HuH-7.5 (cell line): Measurements from ENCODE around the gene ACTR1A.
"Not testable (repeated sequence)": the region's sequence is repeated elsewhere in the genome, so short reads cannot be mapped to it uniquely, and the experiment has no call there.

Experiments
- DNase-seq: peaks from one replicate; pipeline ENCODE4 v3.0.0; 2011; ENCODE audit warnings: low spot score

ACTR1A gene

DNA sequence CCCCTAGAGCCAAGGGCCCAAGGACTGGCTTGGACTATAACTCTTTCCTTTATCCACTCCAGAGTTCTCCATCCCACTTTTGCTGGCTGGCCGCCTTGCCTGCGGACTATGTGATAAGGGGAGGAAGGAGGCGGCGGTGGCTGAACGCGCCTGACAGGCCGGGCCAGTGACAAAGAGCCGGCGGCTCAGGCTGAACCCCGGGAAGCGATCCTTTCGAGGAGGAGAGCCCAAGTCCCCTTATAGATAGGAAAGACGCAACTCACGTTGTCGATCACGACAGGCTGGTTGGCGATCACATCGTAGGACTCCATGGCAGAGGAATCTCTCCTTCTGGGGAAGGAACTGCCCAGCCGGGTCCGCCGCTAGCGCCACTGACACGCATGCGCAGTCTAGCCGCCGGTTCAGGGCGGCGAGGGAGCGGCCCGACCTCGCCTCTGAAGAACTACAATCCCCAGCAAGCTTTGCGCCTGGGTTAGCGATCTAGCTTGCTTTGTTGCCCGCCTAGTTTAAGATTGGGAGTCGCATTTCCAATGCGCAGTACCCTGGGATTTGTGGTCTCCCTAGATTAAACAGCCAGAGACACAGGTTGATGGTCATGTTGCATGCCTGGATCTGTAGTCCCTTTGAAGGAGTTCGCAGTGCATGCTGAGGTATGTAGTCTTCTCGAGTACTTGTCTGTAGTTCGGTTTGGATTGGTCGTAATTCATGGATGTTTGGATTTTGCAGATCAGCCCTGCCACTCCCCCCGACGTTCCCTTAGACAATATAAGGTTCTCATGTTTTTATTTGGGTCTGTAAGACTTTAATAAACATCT lies at the start of gene ACTR1A:
ACTR1A (minus strand) TSS at position 376 of the 815 bp plus-strand sequence; CDS start at position 311, 65 bp downstream.
- peak; percentile 77 for DNase-seq

GRCh38 chr10:102550636-102551210 lies 48.2 kb upstream of the ACTR1A start:
- DNase-seq = no peak

GRCh38 chr10:102549549-102549948 lies 47.0 kb upstream of the ACTR1A start:
- no peak for DNase-seq

GRCh38 chr10:102546606-102547320 lies 44.3 kb upstream of the ACTR1A start:
- no peak for DNase-seq

GRCh38 chr10:102545997-102546396 lies 43.5 kb upstream of the ACTR1A start:
- DNase-seq = no peak

- DNase-seq = no peak
These were observed 42.9 kb upstream of the ACTR1A start for GRCh38 chr10:102545265-102545871.

DNA sequence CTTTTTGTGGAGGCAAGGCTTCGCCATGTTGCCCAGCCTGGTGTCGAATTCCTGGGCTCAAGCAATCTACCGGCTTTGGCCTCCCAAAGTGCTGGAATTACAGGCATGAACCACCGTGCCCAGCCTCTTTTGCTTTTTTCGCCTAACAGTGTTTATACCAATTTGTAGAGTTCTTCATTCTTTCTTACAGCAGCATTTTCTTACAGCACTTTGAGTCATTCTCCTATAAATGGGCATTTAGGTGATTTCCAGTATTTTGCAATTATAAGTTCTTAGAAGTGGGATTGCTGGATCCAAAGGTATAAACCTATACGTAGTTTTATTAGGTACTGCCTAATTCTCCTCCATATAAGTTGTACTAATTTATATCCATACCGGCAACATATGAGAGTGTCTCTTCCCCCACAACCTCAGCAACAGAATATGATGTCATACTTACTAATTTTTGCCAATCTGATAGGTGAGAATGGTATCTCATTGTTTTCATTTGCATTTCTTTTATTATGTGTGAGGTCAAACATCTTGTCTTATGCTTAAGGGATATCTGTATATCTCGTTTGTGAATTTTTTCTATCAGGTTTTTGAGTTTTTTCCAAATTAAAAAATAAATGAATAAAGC lies 40.4 kb upstream of the ACTR1A start:
- DNase-seq = no peak

DNA sequence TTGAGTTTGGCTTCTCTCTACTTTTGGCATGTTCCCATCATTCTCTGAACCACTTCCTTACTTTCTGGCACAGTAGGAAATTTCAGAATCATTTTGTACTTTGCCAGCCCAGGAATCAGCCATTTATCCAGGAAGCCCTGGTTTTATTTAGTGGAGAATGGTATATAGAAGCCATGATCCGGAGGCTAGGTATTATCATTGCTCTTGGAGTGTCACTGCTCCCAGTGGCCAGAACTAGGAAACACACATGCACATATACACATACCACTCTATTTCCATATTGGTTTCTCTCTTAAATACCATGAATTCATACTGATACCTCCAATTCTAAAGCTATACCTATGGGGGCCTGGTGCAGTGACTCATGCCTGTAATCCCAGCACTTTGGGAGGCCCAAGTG lies 37.5 kb upstream of the ACTR1A start:
- DNase-seq = peak; percentile 40

GRCh38 chr10:102538811-102539210 lies 36.3 kb upstream of the ACTR1A start:
- DNase-seq = no peak

DNA sequence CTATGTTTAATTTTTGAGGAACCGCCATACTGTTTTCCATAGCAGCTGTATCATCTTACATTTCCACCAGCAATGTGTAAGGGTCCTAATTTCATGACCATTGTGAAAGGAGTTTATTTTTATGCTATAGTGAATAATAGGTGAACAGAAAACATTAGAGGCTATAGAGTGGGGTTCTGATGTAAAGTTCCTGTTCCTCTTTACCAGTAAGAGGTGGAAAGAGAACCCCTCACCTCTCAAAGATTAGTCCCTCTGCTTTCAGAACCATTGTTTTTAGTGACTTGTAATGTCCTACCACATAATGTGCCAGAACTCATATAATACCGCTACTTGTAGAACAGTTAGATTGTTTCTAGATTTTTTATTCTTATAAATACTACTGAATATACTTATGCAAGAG lies 35.4 kb upstream of the ACTR1A start:
- no peak for DNase-seq

DNA sequence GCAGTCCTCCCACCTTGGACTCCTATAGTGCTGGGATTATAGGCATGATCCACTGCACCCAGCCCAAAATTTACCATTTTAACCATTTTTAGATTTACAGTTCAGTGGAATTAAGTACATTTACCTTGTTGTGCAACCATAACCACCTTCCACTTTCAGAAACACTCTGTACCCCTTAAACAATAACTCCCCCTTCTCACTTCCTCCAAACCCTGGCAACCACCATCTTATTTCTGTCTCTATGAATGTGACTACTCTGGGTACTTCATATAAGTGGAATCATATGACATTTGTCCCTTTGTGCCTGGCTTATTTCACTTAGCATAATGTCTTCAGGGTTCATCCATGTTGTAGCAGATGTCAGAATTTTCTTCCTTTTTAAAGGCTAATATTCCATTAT lies 34.9 kb upstream of the ACTR1A start:
- no peak for DNase-seq

DNA sequence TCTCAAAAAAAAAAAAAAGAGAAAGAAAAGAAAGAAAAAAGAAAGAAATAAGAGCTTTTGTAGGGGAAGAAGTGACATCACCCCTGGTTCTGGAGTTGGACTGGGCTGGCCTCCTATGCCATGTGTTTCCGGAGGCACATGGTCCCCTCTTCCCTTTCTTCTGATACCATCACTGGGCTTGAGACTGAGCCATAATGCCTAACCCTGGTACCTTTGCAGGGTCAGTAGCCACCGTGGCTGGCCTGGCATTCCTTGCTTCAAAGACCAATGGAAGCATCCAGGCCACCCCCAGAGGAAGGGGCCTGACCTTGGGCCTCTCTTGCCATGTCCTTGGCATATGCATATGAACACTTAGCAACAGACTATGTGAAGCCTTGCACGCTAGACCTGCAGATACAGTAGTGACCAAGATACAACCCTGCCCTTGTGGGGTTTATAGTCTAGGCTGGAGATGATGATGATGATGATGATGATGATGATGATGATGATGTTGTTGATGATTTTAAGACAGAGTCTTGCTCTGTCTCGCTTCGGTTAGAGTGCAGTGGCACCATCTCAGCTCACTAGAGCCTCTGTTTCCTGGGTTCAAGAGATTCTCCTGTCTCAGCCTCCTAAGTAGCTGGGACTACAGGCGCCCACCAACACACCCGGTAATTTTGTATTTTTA lies 33.1 kb upstream of the ACTR1A start:
- no peak for DNase-seq

DNA sequence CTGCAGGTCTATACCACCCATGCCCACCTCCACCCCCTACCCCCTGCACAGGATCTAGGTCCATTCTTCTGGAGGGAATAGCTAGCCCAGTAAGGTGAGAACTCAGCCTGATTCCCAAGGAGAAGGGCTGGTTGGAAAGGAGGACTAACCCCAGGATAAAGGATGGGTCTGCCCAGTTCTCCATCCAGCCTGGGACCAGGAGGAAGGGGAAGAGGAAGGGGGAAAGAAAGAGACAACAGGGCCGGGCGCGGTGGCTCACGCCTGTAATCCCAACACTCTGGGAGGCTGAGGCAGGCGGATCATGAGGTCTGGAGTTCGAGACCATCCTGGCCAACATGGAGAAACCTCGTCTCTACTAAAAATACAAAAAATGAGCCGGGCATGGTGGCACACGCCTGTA lies 32.5 kb upstream of the ACTR1A start:
- DNase-seq = not testable (repeated sequence)

- no peak for DNase-seq
These were observed 31.8 kb upstream of the ACTR1A start for GRCh38 chr10:102534333-102534732.

DNA sequence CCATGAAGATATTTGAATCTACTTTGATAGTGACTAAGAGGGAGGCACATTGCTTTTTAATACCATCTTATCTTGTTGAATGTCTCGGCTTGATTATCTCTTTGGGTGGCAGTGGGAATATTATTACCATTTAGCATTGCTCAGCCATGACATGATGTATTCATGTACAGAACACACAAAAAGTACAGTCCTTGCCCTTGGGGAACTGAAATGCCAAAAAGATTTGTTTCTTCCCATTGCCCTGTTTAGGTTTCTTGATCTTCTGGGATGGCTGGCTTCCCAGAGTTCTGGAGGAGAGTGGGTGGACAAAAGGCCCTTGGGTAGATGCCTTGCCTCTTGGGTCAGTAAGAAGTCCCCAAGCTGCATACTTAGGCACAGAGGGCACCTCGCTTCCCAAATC lies 25.0 kb upstream of the ACTR1A start:
- no peak for DNase-seq

DNA sequence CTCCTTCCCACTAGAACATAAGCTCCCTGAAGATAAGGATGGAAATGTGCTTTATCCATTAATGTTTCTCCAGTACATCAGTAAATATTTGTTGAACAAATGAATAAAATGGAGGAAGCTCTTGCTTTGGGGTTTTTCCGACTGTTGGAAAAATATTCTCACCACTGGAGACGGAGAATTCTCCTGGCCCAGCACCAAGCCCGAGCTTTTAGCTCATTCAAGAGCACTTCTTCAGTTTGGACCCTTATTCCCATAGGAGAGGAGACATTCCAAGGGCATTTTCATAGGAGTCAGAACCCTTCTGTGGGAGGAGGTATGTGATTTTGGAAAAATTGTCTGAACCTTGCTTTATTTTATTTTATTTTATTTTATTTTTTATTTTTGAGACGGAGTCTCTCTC lies 22.2 kb upstream of the ACTR1A start:
- no peak for DNase-seq

DNA sequence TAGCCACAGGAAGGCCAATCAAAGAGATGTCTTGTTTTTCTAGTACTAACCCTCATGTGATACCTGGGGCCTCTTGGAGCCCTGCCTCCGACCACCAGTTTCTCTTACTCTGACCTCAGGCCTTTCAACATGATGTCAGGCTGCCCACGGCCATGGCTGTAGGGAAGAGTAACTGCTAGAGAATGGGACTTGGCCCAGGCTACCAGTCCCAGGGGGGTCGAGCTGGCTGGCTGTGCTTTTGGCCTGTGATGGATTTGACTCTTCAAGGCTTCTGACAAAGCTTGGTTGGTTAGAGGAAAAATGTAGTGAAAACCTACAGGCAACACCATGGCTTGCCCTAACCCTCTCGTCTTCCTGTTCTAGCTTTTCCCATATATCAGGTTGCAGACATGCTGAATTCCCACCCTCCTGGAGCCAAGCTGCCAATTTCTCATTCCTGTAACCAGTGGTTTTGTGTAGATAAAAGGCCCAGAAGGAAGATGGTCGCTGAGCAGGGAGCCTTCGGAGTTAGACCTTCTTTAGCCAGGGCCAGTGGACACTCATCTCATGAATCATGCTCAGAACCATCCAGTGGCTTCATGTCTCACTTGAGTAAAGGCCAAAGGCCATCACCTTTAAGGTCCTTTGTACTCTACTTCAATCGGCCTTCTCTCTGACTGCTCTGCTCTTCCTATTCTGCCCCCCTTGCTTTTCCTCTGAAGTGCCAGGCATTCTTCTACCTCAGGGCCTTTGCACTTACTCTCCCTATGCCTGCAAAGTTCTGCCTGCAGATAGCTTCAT lies 20.9 kb upstream of the ACTR1A start:
- no peak for DNase-seq

- DNase-seq = no peak
These were observed 20.4 kb upstream of the ACTR1A start for GRCh38 chr10:102522874-102523249.

DNA sequence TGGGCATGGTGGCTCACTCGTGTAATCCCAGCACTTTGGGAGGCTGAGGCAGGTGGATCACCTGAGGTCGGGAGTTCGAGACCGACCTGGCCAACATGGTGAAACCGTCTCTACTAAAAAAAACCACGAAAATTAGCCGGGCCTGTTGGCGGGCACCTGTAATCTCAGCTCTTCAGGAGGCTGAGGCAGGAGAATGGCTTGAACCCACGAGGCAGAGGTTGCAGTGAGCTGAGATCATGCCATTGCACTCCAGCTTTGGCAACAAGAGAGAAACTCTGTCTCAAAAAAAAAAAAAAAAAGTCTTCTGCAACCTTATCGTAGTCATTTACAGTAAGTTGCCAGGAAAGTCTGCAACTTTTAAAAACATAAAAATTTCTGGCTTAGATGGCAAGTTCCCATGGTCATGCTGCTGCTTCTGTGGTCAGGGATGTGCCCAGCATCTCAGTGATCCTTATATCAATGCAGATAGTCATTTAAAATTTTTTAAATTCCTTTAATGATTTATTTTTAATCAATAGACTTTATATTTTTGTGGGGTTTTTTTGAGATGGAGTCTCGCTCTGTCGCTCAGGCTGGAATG lies 16.8 kb upstream of the ACTR1A start:
- no peak for DNase-seq

DNA sequence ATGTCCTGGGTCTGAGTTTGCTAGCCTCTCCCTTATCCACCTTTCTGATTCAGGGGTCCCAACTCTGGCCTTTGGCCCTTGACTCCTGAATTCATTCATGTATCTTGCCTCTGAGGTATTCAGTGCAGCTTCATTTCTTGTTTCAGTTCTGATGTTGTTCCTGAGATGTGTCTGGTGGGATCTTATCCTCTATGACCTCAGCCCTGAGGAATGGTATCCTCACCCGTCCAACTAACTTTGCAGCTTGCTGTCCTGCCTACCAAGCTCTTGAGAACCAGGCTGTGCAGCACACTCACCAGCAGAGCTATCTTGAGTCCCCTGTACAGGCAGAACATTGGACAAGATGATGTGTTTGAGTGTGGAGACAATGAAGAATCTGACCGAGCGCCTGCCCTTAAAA lies 15.0 kb upstream of the ACTR1A start:
- DNase-seq = no peak

- no peak for DNase-seq
These were observed 13.2 kb upstream of the ACTR1A start for GRCh38 chr10:102515724-102516123.
